Vagina (tissue), 2 donors: ENCODE measurements around the gene GNG4.

Source experiments
- POLR2AphosphoS5 ChIP-seq, 2 donors: sonication (generic); formaldehyde crosslinking; IDR thresholded peaks; one replicate each; pipeline ENCODE4 v1.9.0; 2017; ENCODE audit warnings: antibody characterized with exemption in 2 of 2, mild to moderate bottlenecking in 2 of 2, low read depth in 1 of 2; ENCODE audit not compliant: insufficient read depth in 1 of 2
- TF ChIP-seq, protein P1 (sequence below), 3 experiments: fragments of 450-650 bp in 2 of 3; fragments of 200-600 bp in 1 of 3; sonication (generic) in 1 of 3; IDR thresholded peaks; one replicate each; pipeline ENCODE4 v1.5.1; 2017 to 2019; ENCODE audit warnings: antibody characterized with exemption in 3 of 3, mild to moderate bottlenecking in 2 of 3, moderate library complexity in 2 of 3

DNA sequence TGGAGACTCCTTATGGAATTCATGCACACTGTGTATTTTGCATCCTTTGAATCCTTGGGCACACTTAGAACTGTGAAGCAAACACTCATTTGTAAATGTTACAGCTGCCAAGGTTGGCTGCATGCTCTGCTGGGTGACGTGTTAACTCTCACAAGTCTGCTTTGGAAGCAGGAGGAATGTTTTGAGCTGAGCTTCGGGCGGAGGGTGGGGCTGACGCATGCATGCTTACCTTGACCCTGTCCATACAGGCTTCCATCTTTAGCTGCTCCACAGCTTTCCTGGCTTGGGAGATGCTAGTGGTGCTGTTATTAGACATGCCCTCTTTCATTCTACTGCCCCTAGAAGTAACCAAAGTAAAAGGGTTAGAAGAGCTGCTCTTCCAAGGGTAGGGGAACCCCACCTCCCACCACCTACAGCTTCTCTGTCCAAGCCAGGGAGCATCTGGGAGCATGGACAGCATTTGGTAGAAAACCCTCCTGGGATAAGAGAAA is 66.0 kb downstream of the GNG4 start:
- TF ChIP-seq, protein P1, sequence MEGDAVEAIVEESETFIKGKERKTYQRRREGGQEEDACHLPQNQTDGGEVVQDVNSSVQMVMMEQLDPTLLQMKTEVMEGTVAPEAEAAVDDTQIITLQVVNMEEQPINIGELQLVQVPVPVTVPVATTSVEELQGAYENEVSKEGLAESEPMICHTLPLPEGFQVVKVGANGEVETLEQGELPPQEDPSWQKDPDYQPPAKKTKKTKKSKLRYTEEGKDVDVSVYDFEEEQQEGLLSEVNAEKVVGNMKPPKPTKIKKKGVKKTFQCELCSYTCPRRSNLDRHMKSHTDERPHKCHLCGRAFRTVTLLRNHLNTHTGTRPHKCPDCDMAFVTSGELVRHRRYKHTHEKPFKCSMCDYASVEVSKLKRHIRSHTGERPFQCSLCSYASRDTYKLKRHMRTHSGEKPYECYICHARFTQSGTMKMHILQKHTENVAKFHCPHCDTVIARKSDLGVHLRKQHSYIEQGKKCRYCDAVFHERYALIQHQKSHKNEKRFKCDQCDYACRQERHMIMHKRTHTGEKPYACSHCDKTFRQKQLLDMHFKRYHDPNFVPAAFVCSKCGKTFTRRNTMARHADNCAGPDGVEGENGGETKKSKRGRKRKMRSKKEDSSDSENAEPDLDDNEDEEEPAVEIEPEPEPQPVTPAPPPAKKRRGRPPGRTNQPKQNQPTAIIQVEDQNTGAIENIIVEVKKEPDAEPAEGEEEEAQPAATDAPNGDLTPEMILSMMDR (IDR thresholded peaks at IDR 0.05): no peak
- no peak for TF ChIP-seq POLR2AphosphoS5 (IDR thresholded peaks at IDR 0.05; ENCODE audit: insufficient read depth in 1 of 2, low read depth in 1 of 2)
